Neuronal stem cell (in vitro differentiated cells): Measurements from ENCODE around the gene SYNGR4.

ENCODE experiments used
- DNase-seq: peaks from one replicate; pipeline ENCODE4 v3.0.0-alpha.2; 2013; ENCODE audit warnings: low spot score
- H2AFZ ChIP-seq: one replicate; pipeline ENCODE4 v1.6.1; 2013; ENCODE audit warnings: mild to moderate bottlenecking, low read length, inconsistent platforms
- H2AK5ac ChIP-seq: 2 replicates; pipeline ENCODE4 v1.6.1; 2013; ENCODE audit warnings: low read depth, mild to moderate bottlenecking, inconsistent platforms, low read length, moderate library complexity, mixed read lengths
- H2BK120ac ChIP-seq: 2 replicates; pipeline ENCODE4 v1.6.1; 2013; ENCODE audit warnings: low read depth, mild to moderate bottlenecking, inconsistent platforms, low read length, moderate library complexity, mixed read lengths
- H2BK12ac ChIP-seq: one replicate; pipeline ENCODE4 v1.6.1; 2013; ENCODE audit warnings: low read length, inconsistent platforms
- H2BK15ac ChIP-seq: 2 replicates; pipeline ENCODE4 v1.6.1; 2013; ENCODE audit warnings: mild to moderate bottlenecking, low read length, inconsistent platforms, mixed read lengths
- H2BK5ac ChIP-seq: one replicate; pipeline ENCODE4 v1.6.1; 2013; ENCODE audit warnings: inconsistent platforms, mild to moderate bottlenecking, low read length, moderate library complexity
- H3K14ac ChIP-seq: one replicate; pipeline ENCODE4 v1.6.1; 2013; ENCODE audit warnings: low read length, inconsistent platforms
- H3K18ac ChIP-seq: 2 replicates; pipeline ENCODE4 v1.6.1; 2013; ENCODE audit warnings: low read length, inconsistent platforms
- H3K23ac ChIP-seq: 2 replicates; pipeline ENCODE4 v1.6.1; 2013; ENCODE audit warnings: low read depth, mild to moderate bottlenecking, mixed read lengths, low read length, inconsistent platforms; ENCODE audit not compliant: poor library complexity
- H3K27ac ChIP-seq: replicated peaks from 3 replicates; pipeline ENCODE4 v1.5.1; 2013; ENCODE audit warnings: low read length, inconsistent platforms
- H3K27me3 ChIP-seq, 3 experiments: 2 replicates each; pipeline ENCODE4 v1.6.1; 2013; ENCODE audit warnings: low read length in 3 of 3, mild to moderate bottlenecking in 2 of 3, inconsistent platforms in 1 of 3, low read depth in 1 of 3, mixed read lengths in 1 of 3, moderate library complexity in 1 of 3; ENCODE audit not compliant: control insufficient read depth in 3 of 3, insufficient read depth in 3 of 3
- H3K36me3 ChIP-seq, 2 donors: replicated peaks in 1 of 2; 2 replicates each; pipeline ENCODE4 v1.6.1; 2013; ENCODE audit warnings: low read length in 2 of 2; ENCODE audit not compliant: control insufficient read depth in 2 of 2, insufficient read depth in 2 of 2
- H3K4ac ChIP-seq: 2 replicates; pipeline ENCODE4 v1.6.1; 2013; ENCODE audit warnings: inconsistent platforms, mild to moderate bottlenecking, low read length, moderate library complexity
- H3K4me1 ChIP-seq, 2 donors: 1 replicate in 1 of 2; 2 replicates in 1 of 2; pipeline ENCODE4 v1.6.1; 2013; ENCODE audit warnings: low read length in 2 of 2, low read depth in 1 of 2; ENCODE audit not compliant: control insufficient read depth in 2 of 2, insufficient read depth in 1 of 2
- H3K4me2 ChIP-seq: one replicate; pipeline ENCODE4 v1.6.1; 2013; ENCODE audit warnings: mild to moderate bottlenecking, low read length, inconsistent platforms; ENCODE audit not compliant: insufficient read depth, poor library complexity, severe bottlenecking
- H3K4me3 ChIP-seq, 2 donors: 2 replicates each; pipeline ENCODE4 v1.5.1; 2013; ENCODE audit warnings: low read length in 2 of 2, mild to moderate bottlenecking in 2 of 2, inconsistent platforms in 1 of 2, moderate library complexity in 1 of 2
- H3K79me1 ChIP-seq: one replicate; pipeline ENCODE4 v1.6.1; 2013; ENCODE audit warnings: low read depth, mild to moderate bottlenecking, inconsistent platforms, low read length, moderate library complexity
- H3K9ac ChIP-seq: one replicate; pipeline ENCODE4 v1.6.1; 2013; ENCODE audit warnings: mild to moderate bottlenecking, low read depth, low read length, inconsistent platforms; ENCODE audit not compliant: poor library complexity
- H3K9me3 ChIP-seq, 2 donors: replicated peaks in 1 of 2; 2 replicates each; pipeline versions ENCODE3 to v1.6.1; 2013; ENCODE audit warnings: low read length in 2 of 2, mild to moderate bottlenecking in 2 of 2, inconsistent platforms in 1 of 2, low read depth in 1 of 2, mixed read lengths in 1 of 2, moderate library complexity in 1 of 2; ENCODE audit not compliant: control insufficient read depth in 2 of 2, insufficient read depth in 1 of 2
- H4K8ac ChIP-seq: one replicate; pipeline ENCODE4 v1.6.1; 2013; ENCODE audit warnings: low read depth, mild to moderate bottlenecking, inconsistent platforms, low read length, moderate library complexity
- H4K91ac ChIP-seq: one replicate; pipeline ENCODE4 v1.6.1; 2013; ENCODE audit warnings: low read length, low read depth, mild to moderate bottlenecking, inconsistent platforms; ENCODE audit not compliant: poor library complexity
- WGBS, 2 donors: extraction: QIAGEN DNeasy Blood & Tissue Kit; methylation state at CpG; one replicate each; pipeline ENCODE4 v1.1.7; 2013; ENCODE audit warnings: missing lambda C conversion rate in 2 of 2, mixed read lengths in 1 of 2; ENCODE audit not compliant: insufficient read length in 2 of 2, insufficient replicate concordance in 1 of 2; ENCODE audit errors: extremely low coverage in 2 of 2; 5-methylcytosine and 5-hydroxymethylcytosine counted together

SYNGR4 gene

GRCh38 chr19:48394331-48395169, 30.4 kb downstream of the SYNGR4 start:
- H3K27ac ChIP-seq: no peak overlapping the region
- WGBS, 2 donors: no CpG with 5 or more reads among the region's 38 CpGs
- H2BK15ac ChIP-seq: peak overlapping the region; percentile 98
- peak overlapping the region; percentile 17 for H3K4ac ChIP-seq
- peak overlapping the region; percentile 88 for H3K4me2 ChIP-seq
- peaks cover 22 to 56% (median 48%) of the 10 kb centered on the region in 3 experiments for H3K27me3 ChIP-seq
- peak overlapping the region; percentile 91 for H3K9ac ChIP-seq
- H3K14ac ChIP-seq: peak overlapping the region; percentile 17
- H3K23ac ChIP-seq: peak overlapping the region; percentile 94
- peak overlapping the region; percentile 95 for H2AFZ ChIP-seq
- H4K8ac ChIP-seq: no peak overlapping the region
- H2BK12ac ChIP-seq: no peak overlapping the region
- DNase-seq: no peak
- peak overlapping the region; percentile 97 for H2AK5ac ChIP-seq
- peaks cover 27 to 37% of the 10 kb centered on the region in 2 donors for H3K4me1 ChIP-seq
- H3K79me1 ChIP-seq: peaks cover 7% of the 10 kb centered on the region
- no peak overlapping the region for H2BK5ac ChIP-seq
- peak overlapping the region; percentile 76 for H2BK120ac ChIP-seq
- no peaks in the 10 kb centered on the region for H3K9me3 ChIP-seq
- H3K18ac ChIP-seq: peak overlapping the region; percentile 96
- peak overlapping the region in 1 of 2 donors; percentile 45 for H3K4me3 ChIP-seq
- H3K36me3 ChIP-seq: peaks cover under 1% of the 10 kb centered on the region in 2 donors
- H4K91ac ChIP-seq: no peak overlapping the region

GRCh38 chr19:48395170-48395455, 30.9 kb downstream of the SYNGR4 start:
- Histone ChIP-seq H3K4ac (no peak overlapping the region), H4K8ac (no peak overlapping the region), H3K4me3 (no peak overlapping the region), H2BK12ac (no peak overlapping the region), H3K14ac (no peak overlapping the region), H2BK15ac (peak overlapping the region; percentile 64), H3K4me2 (no peak overlapping the region), H3K23ac (peak overlapping the region; percentile 94), H3K18ac (peak overlapping the region; percentile 69), H3K36me3 (no peaks in the 10 kb centered on the region), H3K4me1 (peaks cover 31 to 37% of the 10 kb centered on the region in 2 donors), H2BK5ac (no peak overlapping the region), H3K27ac (no peak overlapping the region), H2AFZ (no peak overlapping the region), H3K79me1 (peaks cover 6% of the 10 kb centered on the region), H3K9me3 (no peaks in the 10 kb centered on the region), H3K9ac (no peak overlapping the region), H2BK120ac (peak overlapping the region; percentile 76), H4K91ac (no peak overlapping the region), H2AK5ac (peak overlapping the region; percentile 97), H3K27me3 (peaks cover 22 to 56% (median 48%) of the 10 kb centered on the region in 3 experiments)
- DNase-seq: no peak
- no CpG with 5 or more reads among the region's 6 CpGs for whole genome bisulfite sequencing, 2 donors

GRCh38 chr19:48395499-48395898, 31.3 kb downstream of the SYNGR4 start:
- Histone ChIP-seq H4K8ac (no peak overlapping the region), H2BK12ac (no peak overlapping the region), H2BK5ac (no peak overlapping the region), H3K9me3 (no peaks in the 10 kb centered on the region), H3K27ac (no peak overlapping the region), H2BK15ac (peak overlapping the region; percentile 64), H2AK5ac (peak overlapping the region; percentile 4), H3K18ac (no peak overlapping the region), H3K79me1 (peaks cover 4% of the 10 kb centered on the region), H3K4me2 (no peak overlapping the region), H3K23ac (no peak overlapping the region), H3K9ac (no peak overlapping the region), H2BK120ac (no peak overlapping the region), H3K4me1 (peaks cover 33 to 37% of the 10 kb centered on the region in 2 donors), H3K4ac (no peak overlapping the region), H3K36me3 (no peaks in the 10 kb centered on the region), H2AFZ (no peak overlapping the region), H3K14ac (no peak overlapping the region), H4K91ac (no peak overlapping the region), H3K27me3 (peaks cover 22 to 56% (median 48%) of the 10 kb centered on the region in 3 experiments), H3K4me3 (no peak overlapping the region)
- WGBS, 2 donors: no CpG with 5 or more reads among the region's 9 CpGs
- DNase-seq: no peak

- Histone ChIP-seq H3K27me3 (peaks cover 22 to 56% (median 48%) of the 10 kb centered on the region in 3 experiments), H3K4me1 (peaks cover 33 to 37% of the 10 kb centered on the region in 2 donors), H3K9ac (no peak overlapping the region), H2BK15ac (no peak overlapping the region), H3K9me3 (no peaks in the 10 kb centered on the region), H3K14ac (no peak overlapping the region), H2AK5ac (peak overlapping the region; percentile 4), H2BK5ac (no peak overlapping the region), H2AFZ (no peak overlapping the region), H2BK12ac (no peak overlapping the region), H2BK120ac (no peak overlapping the region), H3K36me3 (no peaks in the 10 kb centered on the region), H3K23ac (no peak overlapping the region), H3K18ac (peak overlapping the region; percentile 60), H3K79me1 (peaks cover under 1% of the 10 kb centered on the region), H3K4ac (no peak overlapping the region), H3K4me3 (no peak overlapping the region), H3K4me2 (no peak overlapping the region), H4K8ac (no peak overlapping the region), H3K27ac (no peak overlapping the region), H4K91ac (no peak overlapping the region)
- no CpG with 5 or more reads among the region's 24 CpGs for WGBS, 2 donors
- no peak for DNase-seq
Measured at GRCh38 chr19:48396016-48396823, 32.1 kb downstream of the SYNGR4 start.
